ENCODE data around the gene COL1A2. TPM values are rescaled to one million over a fixed set of nuclear protein-coding genes. Genes with fewer than 3 reads are reported as not detected.

Gene COL1A2
- total RNA-seq, 1 experiment from 2014 or later = 81.2 TPM

GRCh38 chr7:94410413-94411187 is 15.9 kb downstream of the COL1A2 start (continued):
- TF ChIP-seq RELA (CRISPR knock-in tag; IDR thresholded peaks at IDR 0.05; ENCODE audit: borderline replicate concordance) = no peak
- no peak for TF ChIP-seq NR2C2 (CRISPR knock-in tag; IDR thresholded peaks at IDR 0.05)
- TF ChIP-seq ZNF416 (CRISPR knock-in tag; IDR thresholded peaks at IDR 0.05) = no peak
- TF ChIP-seq TEAD1 (CRISPR knock-in tag; IDR thresholded peaks at IDR 0.05) = no peak
- no peak for TF ChIP-seq JAZF1 (CRISPR knock-in tag; IDR thresholded peaks at IDR 0.05)
- no peak for TF ChIP-seq NR1H2 (CRISPR knock-in tag; IDR thresholded peaks at IDR 0.05)
- no peak for TF ChIP-seq PRDM15 (CRISPR knock-in tag; IDR thresholded peaks at IDR 0.05)
- TF ChIP-seq HMGA2 (CRISPR knock-in tag; IDR thresholded peaks at IDR 0.05) = no peak

GRCh38 chr7:94411188-94411466 is 16.4 kb downstream of the COL1A2 start:
- CTCF ChIA-PET = no interaction called here

More at GRCh38 chr7:94411188-94411466, 16.4 kb downstream of the COL1A2 start:
- Mint-ChIP-seq H3K27me3 (ENCODE audit: low read depth) (no peaks in the 10 kb centered on the region), H3K27ac (no peak overlapping the region), H3K4me3 (no peak overlapping the region), H3K36me3 (peaks cover 87% of the 10 kb centered on the region), H3K9me3 (no peaks in the 10 kb centered on the region), H3K4me1 (peaks cover 12% of the 10 kb centered on the region)
- DNase-seq (ENCODE audit: low spot score) = no peak
- POLR2A ChIA-PET = no interaction called here
- ATAC-seq = no peak
- TF ChIP-seq GRHL2 (CRISPR knock-in tag; IDR thresholded peaks at IDR 0.05; ENCODE audit: insufficient replicate concordance, severe bottlenecking) (no peak), ZNF281 (CRISPR knock-in tag; IDR thresholded peaks at IDR 0.05) (no peak), NFE2L1 (CRISPR knock-in tag; IDR thresholded peaks at IDR 0.05) (no peak), STAT6 (CRISPR knock-in tag; conservative IDR thresholded peaks at IDR 0.05; ENCODE audit: low read depth) (no peak), ZNF317 (CRISPR knock-in tag; IDR thresholded peaks at IDR 0.05; ENCODE audit: borderline replicate concordance, low read depth) (no peak), PREB (CRISPR knock-in tag; IDR thresholded peaks at IDR 0.05; ENCODE audit: borderline replicate concordance) (no peak), ZNF232 (CRISPR knock-in tag; IDR thresholded peaks at IDR 0.05) (no peak), IRF2 (CRISPR knock-in tag; IDR thresholded peaks at IDR 0.05; ENCODE audit: borderline replicate concordance, low read depth) (no peak)

All from WTC11 (cell line).